ENCODE data around the gene EMC6. TPM values are rescaled to one million over a fixed set of nuclear protein-coding genes. Genes with fewer than 3 reads are reported as not detected.

The EMC6 gene
- polyA plus RNA-seq, 1 donor (not counting 4 experiments of a cell fraction or from before 2014, with no cell fraction given), result 35.4 TPM

GRCh38 chr17:3669548-3669947 is 936 bp downstream of the EMC6 start:
- peaks cover 5% of the 10 kb centered on the region for H3K9me1 ChIP-seq (ENCODE audit: control insufficient read depth, extremely low read depth, insufficient read depth, low read length)
- no peak for DNase-seq (ENCODE audit: low read depth, low spot score)
- peaks cover 30% of the 10 kb centered on the region for H3K4me1 ChIP-seq (ENCODE audit: control insufficient read depth, extremely low read depth, insufficient read depth, low read length)
- H3K36me3 ChIP-seq (ENCODE audit: control insufficient read depth in 2 of 2, extremely low read depth in 1 of 2, insufficient read depth in 2 of 2, low read length in 2 of 2), result peaks cover 9 to 22% of the 10 kb centered on the region in 2 experiments
- peaks cover 9% of the 10 kb centered on the region for H4K20me1 ChIP-seq (ENCODE audit: control insufficient read depth, extremely low read depth, insufficient read depth, low read length)
- peak overlapping the region; percentile 96 for H3K9ac ChIP-seq (ENCODE audit: control insufficient read depth, extremely low read depth, insufficient read depth, low read length)
- peak overlapping the region; percentile 98 for H3K4me2 ChIP-seq (ENCODE audit: control insufficient read depth, extremely low read depth, insufficient read depth, low read depth, low read length)
- no peak overlapping the region for H2AFZ ChIP-seq (ENCODE audit: control insufficient read depth, low read length)
- H3K4me3 ChIP-seq (ENCODE audit: control insufficient read depth in 2 of 3, extremely low read depth in 1 of 3, insufficient read depth in 2 of 3, low read depth in 1 of 3, low read length in 3 of 3), result peak overlapping the region; percentile 96 to 99 (median 98)
- peaks cover 44% of the 10 kb centered on the region for H3K79me2 ChIP-seq (ENCODE audit: control insufficient read depth, insufficient read depth, low read length)
- FAIRE-seq, result no peak
- no peaks in the 10 kb centered on the region for H3K27me3 ChIP-seq (ENCODE audit: control insufficient read depth, extremely low read depth, insufficient read depth, low read length)
- TF ChIP-seq EZH2 (IDR thresholded peaks at IDR 0.05; ENCODE audit: low read length), result no peak
- TF ChIP-seq, protein P1, sequence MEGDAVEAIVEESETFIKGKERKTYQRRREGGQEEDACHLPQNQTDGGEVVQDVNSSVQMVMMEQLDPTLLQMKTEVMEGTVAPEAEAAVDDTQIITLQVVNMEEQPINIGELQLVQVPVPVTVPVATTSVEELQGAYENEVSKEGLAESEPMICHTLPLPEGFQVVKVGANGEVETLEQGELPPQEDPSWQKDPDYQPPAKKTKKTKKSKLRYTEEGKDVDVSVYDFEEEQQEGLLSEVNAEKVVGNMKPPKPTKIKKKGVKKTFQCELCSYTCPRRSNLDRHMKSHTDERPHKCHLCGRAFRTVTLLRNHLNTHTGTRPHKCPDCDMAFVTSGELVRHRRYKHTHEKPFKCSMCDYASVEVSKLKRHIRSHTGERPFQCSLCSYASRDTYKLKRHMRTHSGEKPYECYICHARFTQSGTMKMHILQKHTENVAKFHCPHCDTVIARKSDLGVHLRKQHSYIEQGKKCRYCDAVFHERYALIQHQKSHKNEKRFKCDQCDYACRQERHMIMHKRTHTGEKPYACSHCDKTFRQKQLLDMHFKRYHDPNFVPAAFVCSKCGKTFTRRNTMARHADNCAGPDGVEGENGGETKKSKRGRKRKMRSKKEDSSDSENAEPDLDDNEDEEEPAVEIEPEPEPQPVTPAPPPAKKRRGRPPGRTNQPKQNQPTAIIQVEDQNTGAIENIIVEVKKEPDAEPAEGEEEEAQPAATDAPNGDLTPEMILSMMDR (optimal IDR thresholded peaks at IDR 0.05 in 1 of 3, IDR thresholded peaks at IDR 0.05 in 1 of 3, conservative IDR thresholded peaks at IDR 0.05 in 1 of 3; ENCODE audit: extremely low read depth in 1 of 3, insufficient read depth in 2 of 3, low read length in 3 of 3), result no peak
- peak overlapping the region; percentile 83 for H3K27ac ChIP-seq (ENCODE audit: control insufficient read depth, insufficient read depth, low read length)
- dilution Hi-C loops (cut with MboI; ENCODE audit: extremely low pct_ligation_motif_present, low sequenced_read_pairs), result no loop called here
- H3K9me3 ChIP-seq (ENCODE audit: control insufficient read depth, low read depth, low read length), result no peaks in the 10 kb centered on the region

DNA sequence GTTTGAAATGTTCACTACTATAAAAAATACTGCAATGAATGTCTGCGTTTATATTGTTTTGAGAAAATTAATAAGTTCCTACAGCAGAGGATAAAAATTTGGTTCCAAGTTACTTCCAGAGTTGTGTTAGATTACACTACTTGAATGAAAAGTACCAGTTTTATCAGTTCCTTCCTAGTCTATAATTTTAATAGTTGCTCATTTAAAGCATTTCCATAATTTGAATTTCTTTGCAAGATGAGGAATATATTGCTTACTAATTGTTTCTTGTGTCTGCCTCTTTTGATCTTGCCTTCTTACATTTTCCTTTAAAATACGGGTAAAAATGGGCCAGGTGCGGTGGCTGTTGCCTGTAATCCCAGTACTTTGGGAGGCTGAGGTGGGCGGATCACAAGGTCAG is 4.0 kb downstream of the EMC6 start:
- H3K27me3 ChIP-seq (ENCODE audit: control insufficient read depth, extremely low read depth, insufficient read depth, low read length), result peaks cover 2% of the 10 kb centered on the region
- H2AFZ ChIP-seq (ENCODE audit: control insufficient read depth, low read length), result no peak overlapping the region
- DNase-seq (ENCODE audit: low read depth, low spot score) (no peak), FAIRE-seq (no peak)
- peaks cover 0 to 7% of the 10 kb centered on the region in 2 experiments for H3K36me3 ChIP-seq (ENCODE audit: control insufficient read depth in 2 of 2, extremely low read depth in 1 of 2, insufficient read depth in 2 of 2, low read length in 2 of 2)
- H4K20me1 ChIP-seq (ENCODE audit: control insufficient read depth, extremely low read depth, insufficient read depth, low read length), result no peaks in the 10 kb centered on the region
- H3K9me1 ChIP-seq (ENCODE audit: control insufficient read depth, extremely low read depth, insufficient read depth, low read length), result no peaks in the 10 kb centered on the region
- peaks cover 10% of the 10 kb centered on the region for H3K4me1 ChIP-seq (ENCODE audit: control insufficient read depth, extremely low read depth, insufficient read depth, low read length)
- H3K9ac ChIP-seq (ENCODE audit: control insufficient read depth, extremely low read depth, insufficient read depth, low read length), result no peak overlapping the region
- dilution Hi-C loops (cut with MboI; ENCODE audit: extremely low pct_ligation_motif_present, low sequenced_read_pairs), result no loop called here
- TF ChIP-seq, protein P1 (optimal IDR thresholded peaks at IDR 0.05 in 1 of 3, IDR thresholded peaks at IDR 0.05 in 1 of 3, conservative IDR thresholded peaks at IDR 0.05 in 1 of 3; ENCODE audit: extremely low read depth in 1 of 3, insufficient read depth in 2 of 3, low read length in 3 of 3), result no peak
- no peak for TF ChIP-seq EZH2 (IDR thresholded peaks at IDR 0.05; ENCODE audit: low read length)
- no peaks in the 10 kb centered on the region for H3K9me3 ChIP-seq (ENCODE audit: control insufficient read depth, low read depth, low read length)
- H3K27ac ChIP-seq (ENCODE audit: control insufficient read depth, insufficient read depth, low read length), result no peak overlapping the region
- H3K79me2 ChIP-seq (ENCODE audit: control insufficient read depth, insufficient read depth, low read length), result peaks cover 21% of the 10 kb centered on the region
- H3K4me3 ChIP-seq (ENCODE audit: control insufficient read depth in 2 of 3, extremely low read depth in 1 of 3, insufficient read depth in 2 of 3, low read depth in 1 of 3, low read length in 3 of 3), result no peak overlapping the region
- no peak overlapping the region for H3K4me2 ChIP-seq (ENCODE audit: control insufficient read depth, extremely low read depth, insufficient read depth, low read depth, low read length)

Data from keratinocyte (primary cell).